ENCODE measurements around the gene GABRB1.

The GABRB1 gene

GRCh38 chr4:47010912-47011446 lies 20.4 kb upstream of the GABRB1 start:
- H3K27me3 ChIP-seq = no peaks in the 10 kb centered on the region
- TF ChIP-seq CTCF (IDR thresholded peaks at IDR 0.05) = no peak
- no peaks in the 10 kb centered on the region for H3K9me3 ChIP-seq
- H3K4me1 ChIP-seq (ENCODE audit: control insufficient read depth in 1 of 2, insufficient read depth in 1 of 2, low read depth in 1 of 2, low read length in 1 of 2) = no peaks in the 10 kb centered on the region
- no peak overlapping the region for H3K4me3 ChIP-seq (ENCODE audit: low read depth in 1 of 2, low read length in 1 of 2)
- H3K27ac ChIP-seq = no peak overlapping the region
- no peaks in the 10 kb centered on the region for H3K36me3 ChIP-seq

- H3K36me3 ChIP-seq = no peaks in the 10 kb centered on the region
- H3K27ac ChIP-seq = no peak overlapping the region
- no peaks in the 10 kb centered on the region for H3K9me3 ChIP-seq
- no peaks in the 10 kb centered on the region for H3K27me3 ChIP-seq
- no peak for TF ChIP-seq CTCF (IDR thresholded peaks at IDR 0.05)
- H3K4me1 ChIP-seq (ENCODE audit: control insufficient read depth in 1 of 2, insufficient read depth in 1 of 2, low read depth in 1 of 2, low read length in 1 of 2) = no peaks in the 10 kb centered on the region
- H3K4me3 ChIP-seq (ENCODE audit: low read depth in 1 of 2, low read length in 1 of 2) = no peak overlapping the region
Measured at GRCh38 chr4:47012676-47013075, 18.7 kb upstream of the GABRB1 start.

- Histone ChIP-seq H3K9me3 (no peaks in the 10 kb centered on the region), H3K36me3 (no peaks in the 10 kb centered on the region), H3K4me1 (ENCODE audit: control insufficient read depth in 1 of 2, insufficient read depth in 1 of 2, low read depth in 1 of 2, low read length in 1 of 2) (no peaks in the 10 kb centered on the region), H3K27ac (no peak overlapping the region), H3K27me3 (no peaks in the 10 kb centered on the region), H3K4me3 (ENCODE audit: low read depth in 1 of 2, low read length in 1 of 2) (no peak overlapping the region)
- no peak for TF ChIP-seq CTCF (IDR thresholded peaks at IDR 0.05)
Measured at GRCh38 chr4:47013373-47013772, 18.0 kb upstream of the GABRB1 start.

GRCh38 chr4:47017081-47017480 lies 14.3 kb upstream of the GABRB1 start:
- no peak for TF ChIP-seq CTCF (IDR thresholded peaks at IDR 0.05)
- no peak overlapping the region for H3K27ac ChIP-seq
- H3K36me3 ChIP-seq = no peaks in the 10 kb centered on the region
- H3K4me1 ChIP-seq (ENCODE audit: control insufficient read depth in 1 of 2, insufficient read depth in 1 of 2, low read depth in 1 of 2, low read length in 1 of 2) = no peaks in the 10 kb centered on the region
- H3K4me3 ChIP-seq (ENCODE audit: low read depth in 1 of 2, low read length in 1 of 2) = no peak overlapping the region
- no peaks in the 10 kb centered on the region for H3K27me3 ChIP-seq
- no peaks in the 10 kb centered on the region for H3K9me3 ChIP-seq

GRCh38 chr4:47017494-47017893 lies 13.9 kb upstream of the GABRB1 start:
- Histone ChIP-seq H3K4me3 (ENCODE audit: low read depth in 1 of 2, low read length in 1 of 2) (no peak overlapping the region), H3K27me3 (no peaks in the 10 kb centered on the region), H3K9me3 (no peaks in the 10 kb centered on the region), H3K27ac (no peak overlapping the region), H3K36me3 (no peaks in the 10 kb centered on the region), H3K4me1 (ENCODE audit: control insufficient read depth in 1 of 2, insufficient read depth in 1 of 2, low read depth in 1 of 2, low read length in 1 of 2) (no peaks in the 10 kb centered on the region)
- no peak for TF ChIP-seq CTCF (IDR thresholded peaks at IDR 0.05)

Measured in neutrophil (primary cell).